Activated T-cell treated with anti-CD3 and anti-CD28 coated beads for 1 hour (primary cell): ENCODE measurements around the gene GNG3.

Experiments used
- DNase-seq: peaks from one replicate; pipeline ENCODE4 v3.0.0-alpha.2; 2020; ENCODE audit warnings: low read depth

Gene GNG3

GRCh38 chr11:62757846-62758788, 50.6 kb downstream of the GNG3 start:
- DNase-seq: no peak
